Tibial nerve (tissue), 4 donors: Measurements from ENCODE around the gene CAMKK1. TPM values are rescaled to one million over a fixed set of nuclear protein-coding genes. Genes with fewer than 3 reads are reported as not detected.

Experiments
- DNase-seq, 2 donors: peaks; one replicate each; pipeline ENCODE4 v3.0.0-alpha.2; 2019; ENCODE audit warnings: low spot score in 2 of 2
- H3K27ac ChIP-seq, 4 donors: fragments of 200-600 bp; sonication (generic) in 3 of 4; one replicate each; pipeline ENCODE4 v1.5.1; 2017 to 2019; ENCODE audit warnings: mild to moderate bottlenecking in 1 of 4
- H3K27me3 ChIP-seq, 2 donors: fragments of 200-600 bp; sonication (generic) in 1 of 2; one replicate each; pipeline versions ENCODE4 v1.5.1 to v1.6.0; 2017 to 2019
- H3K36me3 ChIP-seq, 3 donors: fragments of 200-600 bp; sonication (generic); one replicate each; pipeline ENCODE4 v1.5.1; 2018 to 2019
- H3K4me1 ChIP-seq, 4 donors: fragments of 200-600 bp; sonication (generic) in 3 of 4; one replicate each; pipeline ENCODE4 v1.5.1; 2017 to 2019
- H3K4me3 ChIP-seq, 4 donors: fragments of 200-600 bp; sonication (generic) in 3 of 4; one replicate each; pipeline ENCODE4 v1.5.1; 2017 to 2019; ENCODE audit warnings: mild to moderate bottlenecking in 1 of 4, moderate library complexity in 1 of 4
- H3K9me3 ChIP-seq, 4 donors: fragments of 200-600 bp; sonication (generic) in 3 of 4; one replicate each; pipeline ENCODE4 v1.5.1; 2017 to 2019
- EP300 ChIP-seq, 2 donors: sonication (generic); formaldehyde crosslinking; IDR thresholded peaks; one replicate each; pipeline ENCODE4 v1.6.1; 2017; ENCODE audit warnings: antibody characterized with exemption in 2 of 2, mild to moderate bottlenecking in 1 of 2
- POLR2A ChIP-seq, 2 donors: fragments of 450-650 bp; IDR thresholded peaks; one replicate each; pipeline ENCODE4 v1.6.1; 2017; ENCODE audit warnings: antibody characterized with exemption in 2 of 2, mild to moderate bottlenecking in 2 of 2, moderate library complexity in 2 of 2
- WGBS, 2 donors: methylation state at CpG; one replicate each; pipeline ENCODE4 v1.1.5; 2018; 5-methylcytosine and 5-hydroxymethylcytosine counted together
- total RNA-seq, 4 donors: library from RNA; depleted of rRNA; stranded (reverse); fragments of >200 nt; gene quantifications; one replicate each; pipeline ENCODE4 v1.1.0, GENCODE V29; 2016
- TF ChIP-seq, protein P1 (sequence below), 5 experiments: fragments of 200-600 bp in 3 of 5; fragments of 450-650 bp in 2 of 5; sonication (generic) in 3 of 5; IDR thresholded peaks; one replicate each; pipeline ENCODE4 v1.5.1; 2016 to 2019; ENCODE audit warnings: antibody characterized with exemption in 5 of 5, mild to moderate bottlenecking in 3 of 5, moderate library complexity in 2 of 5

The CAMKK1 gene
- total RNA-seq, 4 donors from 2014 or later, result 4.4 to 15.3 (median 7.3) TPM

- Histone ChIP-seq H3K27me3 (no peaks in the 10 kb centered on the region), H3K4me1 (peaks cover 0 to 36% (median 16%) of the 10 kb centered on the region in 4 donors), H3K9me3 (no peaks in the 10 kb centered on the region), H3K27ac (no peak overlapping the region), H3K4me3 (no peak overlapping the region), H3K36me3 (no peaks in the 10 kb centered on the region)
- no peak for DNase-seq
- TF ChIP-seq EP300 (IDR thresholded peaks at IDR 0.05), result no peak
- TF ChIP-seq, protein P1, sequence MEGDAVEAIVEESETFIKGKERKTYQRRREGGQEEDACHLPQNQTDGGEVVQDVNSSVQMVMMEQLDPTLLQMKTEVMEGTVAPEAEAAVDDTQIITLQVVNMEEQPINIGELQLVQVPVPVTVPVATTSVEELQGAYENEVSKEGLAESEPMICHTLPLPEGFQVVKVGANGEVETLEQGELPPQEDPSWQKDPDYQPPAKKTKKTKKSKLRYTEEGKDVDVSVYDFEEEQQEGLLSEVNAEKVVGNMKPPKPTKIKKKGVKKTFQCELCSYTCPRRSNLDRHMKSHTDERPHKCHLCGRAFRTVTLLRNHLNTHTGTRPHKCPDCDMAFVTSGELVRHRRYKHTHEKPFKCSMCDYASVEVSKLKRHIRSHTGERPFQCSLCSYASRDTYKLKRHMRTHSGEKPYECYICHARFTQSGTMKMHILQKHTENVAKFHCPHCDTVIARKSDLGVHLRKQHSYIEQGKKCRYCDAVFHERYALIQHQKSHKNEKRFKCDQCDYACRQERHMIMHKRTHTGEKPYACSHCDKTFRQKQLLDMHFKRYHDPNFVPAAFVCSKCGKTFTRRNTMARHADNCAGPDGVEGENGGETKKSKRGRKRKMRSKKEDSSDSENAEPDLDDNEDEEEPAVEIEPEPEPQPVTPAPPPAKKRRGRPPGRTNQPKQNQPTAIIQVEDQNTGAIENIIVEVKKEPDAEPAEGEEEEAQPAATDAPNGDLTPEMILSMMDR (IDR thresholded peaks at IDR 0.05), result no peak
- no peak for TF ChIP-seq POLR2A (IDR thresholded peaks at IDR 0.05)
- WGBS, 2 donors, result 54 to 58% methylated on average over 13 to 14 of the region's 15 CpGs
These were observed 3.5 kb upstream of the CAMKK1 start for GRCh38 chr17:3896108-3896967.

DNA sequence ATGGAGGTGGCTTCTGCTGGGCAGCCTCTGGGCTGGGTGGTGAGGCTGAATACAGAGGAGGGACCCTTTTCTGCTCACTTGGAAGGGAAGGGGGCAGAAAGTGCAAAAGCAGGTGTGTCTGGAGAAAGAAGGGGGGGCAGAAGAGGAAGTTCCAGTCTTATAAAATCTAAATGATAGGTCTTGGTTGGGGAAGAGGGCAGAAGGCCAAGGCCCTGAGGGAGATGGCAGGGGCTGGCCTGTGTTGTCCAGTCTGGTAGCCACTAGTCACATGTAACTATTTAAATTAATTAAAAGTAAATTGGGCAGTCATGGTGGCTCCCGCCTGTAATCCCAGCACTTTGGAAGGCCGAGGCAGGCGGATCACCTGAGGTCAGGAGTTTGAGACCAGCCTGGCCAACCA, 2.5 kb upstream of the CAMKK1 start:
- Histone ChIP-seq H3K4me3 (no peak overlapping the region), H3K27ac (peak overlapping the region in 2 of 4 donors; percentile 2 to 20), H3K27me3 (no peaks in the 10 kb centered on the region), H3K36me3 (no peaks in the 10 kb centered on the region), H3K4me1 (peaks cover 0 to 46% (median 23%) of the 10 kb centered on the region in 4 donors), H3K9me3 (no peaks in the 10 kb centered on the region)
- TF ChIP-seq, protein P1 (IDR thresholded peaks at IDR 0.05), result no peak
- TF ChIP-seq POLR2A (IDR thresholded peaks at IDR 0.05) (no peak), EP300 (IDR thresholded peaks at IDR 0.05) (no peak)
- 98% methylated on average over 3 of the region's 3 CpGs for WGBS, 2 donors
- DNase-seq, result no peak

GRCh38 chr17:3894911-3895343, 2.1 kb upstream of the CAMKK1 start:
- no peaks in the 10 kb centered on the region for H3K27me3 ChIP-seq
- H3K4me3 ChIP-seq, result no peak overlapping the region
- TF ChIP-seq, protein P1 (IDR thresholded peaks at IDR 0.05), result no peak
- TF ChIP-seq EP300 (IDR thresholded peaks at IDR 0.05), result peak in 1 of 2 donors; percentile 21
- TF ChIP-seq POLR2A (IDR thresholded peaks at IDR 0.05), result no peak
- peaks cover 0 to 49% (median 25%) of the 10 kb centered on the region in 4 donors for H3K4me1 ChIP-seq
- no peak for DNase-seq
- H3K36me3 ChIP-seq, result no peaks in the 10 kb centered on the region
- 30 to 37% methylated on average over 2 of the region's 2 CpGs for WGBS, 2 donors
- peak overlapping the region in 2 of 4 donors; percentile 20 to 79 for H3K27ac ChIP-seq
- H3K9me3 ChIP-seq, result no peaks in the 10 kb centered on the region

- H3K27me3 ChIP-seq, result no peaks in the 10 kb centered on the region
- peaks cover 0 to 56% (median 28%) of the 10 kb centered on the region in 4 donors for H3K4me1 ChIP-seq
- no peak overlapping the region for H3K4me3 ChIP-seq
- no peaks in the 10 kb centered on the region for H3K9me3 ChIP-seq
- 86 to 87% methylated on average over 5 of the region's 5 CpGs for WGBS, 2 donors
- peak overlapping the region in 2 of 4 donors; percentile 79 to 80 for H3K27ac ChIP-seq
- DNase-seq, result no peak
- TF ChIP-seq, protein P1 (IDR thresholded peaks at IDR 0.05), result no peak
- no peak for TF ChIP-seq POLR2A (IDR thresholded peaks at IDR 0.05)
- no peak for TF ChIP-seq EP300 (IDR thresholded peaks at IDR 0.05)
- no peaks in the 10 kb centered on the region for H3K36me3 ChIP-seq
These were observed 1.3 kb upstream of the CAMKK1 start for GRCh38 chr17:3894188-3894587.

DNA sequence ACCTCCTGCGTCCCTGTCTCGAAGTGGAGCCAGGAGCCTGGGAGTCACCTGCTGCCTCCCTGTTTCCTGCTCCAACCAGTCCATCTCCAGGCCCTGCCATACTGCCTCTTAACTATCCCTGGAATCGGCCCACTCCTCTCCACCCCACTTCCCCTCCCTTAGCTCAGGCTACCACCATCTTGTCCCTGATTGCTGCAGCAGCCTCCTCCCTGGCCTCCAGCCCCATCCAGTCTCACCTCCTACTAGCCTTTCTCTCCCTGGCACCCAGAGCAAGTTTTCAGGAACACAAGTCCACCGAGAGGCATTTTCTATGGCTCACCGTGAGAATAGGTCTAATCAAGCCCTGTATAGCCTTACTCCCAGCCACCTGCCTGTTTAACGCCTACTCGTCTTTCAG, 865 bp upstream of the CAMKK1 start:
- WGBS, 2 donors, result 75 to 83% methylated on average over 7 of the region's 7 CpGs
- peak overlapping the region in 3 of 4 donors; percentile 49 to 66 (median 63) for H3K4me3 ChIP-seq

More for the DNA sequence above, 865 bp upstream of the CAMKK1 start:
- TF ChIP-seq POLR2A (IDR thresholded peaks at IDR 0.05) (no peak), EP300 (IDR thresholded peaks at IDR 0.05) (no peak)
- TF ChIP-seq, protein P1 (IDR thresholded peaks at IDR 0.05), result no peak
- Histone ChIP-seq H3K27me3 (no peaks in the 10 kb centered on the region), H3K36me3 (no peaks in the 10 kb centered on the region), H3K27ac (peak overlapping the region; percentile 59 to 80 (median 70)), H3K9me3 (no peaks in the 10 kb centered on the region), H3K4me1 (peaks cover 0 to 61% (median 32%) of the 10 kb centered on the region in 4 donors)
- DNase-seq, result no peak
